Gastrocnemius medialis (tissue), 4 donors: ENCODE results near the gene FBXO48. TPM values are rescaled to one million over a fixed set of nuclear protein-coding genes. Genes with fewer than 3 reads are reported as not detected.

Experiments used
- ATAC-seq, 2 donors: fragments of 150-250 bp; one replicate each; pipeline ENCODE4 v1.9.1; 2016
- DNase-seq, 2 donors: peaks; one replicate each; pipeline ENCODE4 v3.0.0-alpha.2; 2019
- H3K27ac ChIP-seq, 4 donors: fragments of 200-600 bp; sonication (generic); 1 replicate in 1 of 4; 2 replicates in 3 of 4; pipeline ENCODE4 v1.5.1; 2016 to 2018; ENCODE audit warnings: mild to moderate bottlenecking in 2 of 4, moderate library complexity in 1 of 4
- H3K27me3 ChIP-seq, 3 donors: fragments of 200-600 bp; sonication (generic) in 2 of 3; 1 replicate in 1 of 3; 2 replicates in 2 of 3; pipeline versions ENCODE4 v1.5.1 to v1.6.0; 2016 to 2019; ENCODE audit warnings: mild to moderate bottlenecking in 1 of 3, moderate library complexity in 1 of 3
- H3K36me3 ChIP-seq, 2 donors: fragments of 200-600 bp; sonication (generic) in 1 of 2; one replicate each; pipeline ENCODE4 v1.5.1; 2017 to 2018
- H3K4me1 ChIP-seq, 2 donors: fragments of 200-600 bp; sonication (generic) in 1 of 2; one replicate each; pipeline ENCODE4 v1.5.1; 2016 to 2017; ENCODE audit warnings: mild to moderate bottlenecking in 2 of 2
- H3K4me3 ChIP-seq, 4 donors: fragments of 200-600 bp; sonication (generic) in 3 of 4; 1 replicate in 1 of 4; 2 replicates in 3 of 4; pipeline ENCODE4 v1.5.1; 2016 to 2019; ENCODE audit warnings: mild to moderate bottlenecking in 2 of 4
- H3K9me3 ChIP-seq, 3 donors: fragments of 200-600 bp; sonication (generic) in 2 of 3; 1 replicate in 1 of 3; 2 replicates in 2 of 3; pipeline ENCODE4 v1.5.1; 2016 to 2019
- CTCF ChIP-seq, 5 experiments: fragments of 450-650 bp in 3 of 5; fragments of 200-600 bp in 2 of 5; sonication (generic) in 2 of 5; IDR thresholded peaks in 4 of 5; conservative IDR thresholded peaks in 1 of 5; 1 replicate in 4 of 5; 2 replicates in 1 of 5; pipeline ENCODE4 v1.5.1; 2016 to 2019; ENCODE audit warnings: antibody characterized with exemption in 5 of 5, mild to moderate bottlenecking in 3 of 5, moderate library complexity in 3 of 5
- POLR2A ChIP-seq, 2 donors: fragments of 450-650 bp; IDR thresholded peaks; one replicate each; pipeline ENCODE4 v1.6.1; 2017; ENCODE audit warnings: antibody characterized with exemption in 2 of 2, mild to moderate bottlenecking in 2 of 2, moderate library complexity in 2 of 2
- in situ Hi-C, 4 donors: fragments of 200-750 bp; cut with MboI; loops; one replicate each; pipeline versions ENCODE4 v1.15.0 to v1.8.0; 2017; ENCODE audit warnings: low sequenced_read_pairs in 4 of 4
- intact Hi-C: fragments of 100-400 bp; cut with DNase I; formaldehyde crosslinking; loops from one replicate; pipeline ENCODE4 v1.15.1; 2023; ENCODE audit warnings: low total_unique reads
- total RNA-seq, 4 donors: library from RNA; depleted of rRNA; stranded (reverse); fragments of >200 nt; gene quantifications; one replicate each; pipeline versions ENCODE4 v1.1.0 to v1.2.3, GENCODE V29; 2016

Gene FBXO48
- total RNA-seq, 4 donors from 2014 or later: 1.1 to 1.9 (median 1.5) TPM

- peaks cover 0 to 11% of the 10 kb centered on the region in 2 donors for H3K4me1 ChIP-seq
- ATAC-seq (no peak), DNase-seq (no peak)
- no peaks in the 10 kb centered on the region for H3K27me3 ChIP-seq
- H3K9me3 ChIP-seq: no peaks in the 10 kb centered on the region
- in situ Hi-C loops (no loop called here), intact Hi-C loops (no loop called here)
- no peak overlapping the region for H3K4me3 ChIP-seq
- TF ChIP-seq CTCF (IDR thresholded peaks at IDR 0.05 in 4 of 5, conservative IDR thresholded peaks at IDR 0.05 in 1 of 5): no peak
- no peak for TF ChIP-seq POLR2A (IDR thresholded peaks at IDR 0.05)
- no peak overlapping the region for H3K27ac ChIP-seq
- no peaks in the 10 kb centered on the region for H3K36me3 ChIP-seq
These were observed 45.2 kb upstream of the FBXO48 start for GRCh38 chr2:68512326-68512725.

GRCh38 chr2:68506170-68506569 is 39.1 kb upstream of the FBXO48 start:
- Histone ChIP-seq H3K4me3 (no peak overlapping the region), H3K36me3 (peaks cover 2 to 8% of the 10 kb centered on the region in 2 donors), H3K27me3 (no peaks in the 10 kb centered on the region), H3K4me1 (no peaks in the 10 kb centered on the region), H3K27ac (no peak overlapping the region), H3K9me3 (no peaks in the 10 kb centered on the region)
- ATAC-seq: no peak
- no peak for TF ChIP-seq CTCF (IDR thresholded peaks at IDR 0.05 in 4 of 5, conservative IDR thresholded peaks at IDR 0.05 in 1 of 5)
- no peak for TF ChIP-seq POLR2A (IDR thresholded peaks at IDR 0.05)
- intact Hi-C loops: no loop called here
- no peak for DNase-seq
- in situ Hi-C loops: no loop called here

- ATAC-seq: no peak
- no peaks in the 10 kb centered on the region for H3K4me1 ChIP-seq
- TF ChIP-seq CTCF (IDR thresholded peaks at IDR 0.05 in 4 of 5, conservative IDR thresholded peaks at IDR 0.05 in 1 of 5): no peak
- no peak for TF ChIP-seq POLR2A (IDR thresholded peaks at IDR 0.05)
- DNase-seq: no peak
- H3K36me3 ChIP-seq: peaks cover 2 to 8% of the 10 kb centered on the region in 2 donors
- intact Hi-C loops (no loop called here), in situ Hi-C loops (no loop called here)
- no peak overlapping the region for H3K4me3 ChIP-seq
- H3K27me3 ChIP-seq: no peaks in the 10 kb centered on the region
- no peak overlapping the region for H3K27ac ChIP-seq
- H3K9me3 ChIP-seq: no peaks in the 10 kb centered on the region
These were observed 38.6 kb upstream of the FBXO48 start for GRCh38 chr2:68505603-68506159.

GRCh38 chr2:68501768-68502167 is 34.7 kb upstream of the FBXO48 start:
- DNase-seq: no peak
- ATAC-seq: no peak
- peaks cover 2 to 8% of the 10 kb centered on the region in 2 donors for H3K36me3 ChIP-seq
- in situ Hi-C loops (no loop called here), intact Hi-C loops (no loop called here)
- H3K27me3 ChIP-seq: no peaks in the 10 kb centered on the region
- no peak overlapping the region for H3K4me3 ChIP-seq
- no peaks in the 10 kb centered on the region for H3K9me3 ChIP-seq
- no peak overlapping the region for H3K27ac ChIP-seq
- H3K4me1 ChIP-seq: no peaks in the 10 kb centered on the region
- TF ChIP-seq CTCF (IDR thresholded peaks at IDR 0.05 in 4 of 5, conservative IDR thresholded peaks at IDR 0.05 in 1 of 5) (no peak), POLR2A (IDR thresholded peaks at IDR 0.05) (no peak)

GRCh38 chr2:68500649-68501048 is 33.6 kb upstream of the FBXO48 start:
- DNase-seq: no peak
- Histone ChIP-seq H3K27me3 (no peaks in the 10 kb centered on the region), H3K36me3 (peaks cover 2% of the 10 kb centered on the region in 2 donors), H3K9me3 (no peaks in the 10 kb centered on the region), H3K27ac (no peak overlapping the region), H3K4me1 (no peaks in the 10 kb centered on the region), H3K4me3 (no peak overlapping the region)
- TF ChIP-seq CTCF (IDR thresholded peaks at IDR 0.05 in 4 of 5, conservative IDR thresholded peaks at IDR 0.05 in 1 of 5) (no peak), POLR2A (IDR thresholded peaks at IDR 0.05) (no peak)
- ATAC-seq: no peak
- in situ Hi-C loops: no loop called here
- intact Hi-C loops: no loop called here
